HG03565 (cell line): ENCODE results near the gene GUCA2A.

Experiments
- ATAC-seq: cut with Tn5 transposase; IDR thresholded peaks from one replicate; pipeline ENCODE4 v1.9.1; 2021; ENCODE audit warnings: mild to moderate bottlenecking, moderate library complexity; ENCODE audit not compliant: unreplicated experiment

Gene GUCA2A

DNA sequence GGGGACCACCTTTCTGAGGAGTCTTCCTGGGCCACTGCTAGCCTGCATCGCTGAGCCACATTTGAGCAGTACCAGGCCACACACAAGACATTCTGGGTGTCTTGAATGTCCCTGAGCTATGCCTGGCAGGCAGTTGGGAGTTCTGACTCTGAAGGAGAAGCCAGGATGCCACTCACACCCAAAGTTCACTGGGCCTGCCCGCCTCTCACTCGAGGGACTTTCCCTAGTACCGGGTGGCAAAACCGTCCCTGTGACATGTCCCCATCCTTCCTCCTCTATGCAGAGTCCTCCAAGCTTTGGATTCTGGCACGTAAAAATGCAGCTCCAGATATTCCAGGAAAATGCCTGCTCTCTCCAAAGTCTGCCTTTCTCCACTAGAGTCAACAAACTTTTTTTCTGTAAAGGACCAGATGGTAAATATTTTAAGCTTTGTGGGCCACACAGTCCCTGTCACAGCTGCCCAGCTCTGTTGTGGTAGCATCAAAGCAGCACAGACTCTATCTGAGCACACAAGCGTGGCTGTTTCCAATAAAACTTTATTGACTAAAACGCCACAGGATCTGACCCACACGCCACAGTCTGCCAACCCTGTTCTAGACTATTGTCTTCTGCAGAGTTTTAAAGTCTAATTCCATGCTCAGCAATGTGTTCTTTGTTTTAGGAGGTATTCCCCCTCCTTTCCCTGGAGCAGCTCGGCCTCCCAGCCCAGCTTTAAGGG is 30.6 kb downstream of the GUCA2A start:
- no peak for ATAC-seq

DNA sequence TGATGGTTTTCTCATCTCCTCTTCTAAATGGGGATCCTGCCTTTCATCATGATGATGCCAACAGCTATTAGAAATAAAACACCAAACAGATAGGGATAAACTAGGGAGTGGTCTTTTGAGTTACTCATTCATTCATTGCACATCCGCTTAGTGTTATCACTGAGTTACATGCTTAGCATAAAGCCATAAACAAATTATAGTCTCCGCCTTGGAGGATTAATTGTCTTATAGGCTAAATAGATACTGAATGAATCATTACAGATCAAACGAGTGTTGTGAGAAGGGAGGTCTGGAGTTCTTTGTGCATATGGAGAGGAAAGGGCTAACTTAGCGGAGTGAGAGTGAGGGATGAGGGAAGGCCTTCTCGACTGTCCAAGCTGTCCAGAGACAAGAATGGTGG is 31.2 kb downstream of the GUCA2A start:
- ATAC-seq, result no peak

DNA sequence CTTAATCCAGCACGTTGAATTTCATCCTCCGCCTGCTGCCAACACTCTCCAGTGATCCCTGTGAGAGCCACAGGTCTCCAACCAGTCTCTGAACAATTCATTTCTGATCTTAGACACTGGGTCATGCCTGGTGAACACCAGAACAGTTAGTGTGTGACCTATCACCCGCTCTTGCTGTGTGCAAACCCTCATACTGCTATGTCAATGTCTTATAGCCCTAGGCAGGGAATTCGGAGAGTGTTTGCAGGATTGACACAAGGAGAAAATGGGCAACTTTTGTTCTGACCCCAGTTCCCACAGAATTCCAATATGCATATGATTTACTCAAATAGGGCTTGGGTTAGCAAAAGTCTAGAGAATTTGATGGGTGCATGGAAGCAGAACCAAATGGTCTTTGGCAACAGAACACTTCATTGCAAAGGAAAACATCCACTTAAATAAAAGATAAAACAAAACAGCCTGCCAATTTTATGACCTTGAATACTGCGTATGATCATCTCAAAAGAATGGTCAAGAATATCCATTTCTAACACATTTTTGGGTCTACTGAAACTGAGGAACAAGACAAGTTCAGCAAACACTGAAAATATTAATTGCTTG is 34.4 kb downstream of the GUCA2A start:
- no peak for ATAC-seq

DNA sequence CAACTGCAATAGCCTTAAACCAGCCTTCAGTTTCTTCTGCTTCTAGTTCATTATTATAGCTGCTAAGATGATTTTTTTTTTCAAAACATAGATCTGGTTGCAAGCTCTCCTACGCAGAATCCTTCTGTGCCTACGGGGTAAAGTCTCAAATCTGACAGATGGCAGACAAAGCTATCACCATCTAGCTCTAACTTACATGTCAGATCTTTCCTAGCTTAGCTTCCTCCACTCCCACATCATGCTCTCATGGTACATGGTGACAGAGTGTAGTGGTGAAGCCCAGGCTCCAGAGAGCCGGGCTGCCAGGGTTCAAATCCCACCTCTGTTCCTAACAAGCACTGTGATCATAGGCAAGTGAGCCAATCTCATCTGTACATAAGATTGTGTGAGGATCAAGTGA is 35.6 kb downstream of the GUCA2A start:
- no peak for ATAC-seq

DNA sequence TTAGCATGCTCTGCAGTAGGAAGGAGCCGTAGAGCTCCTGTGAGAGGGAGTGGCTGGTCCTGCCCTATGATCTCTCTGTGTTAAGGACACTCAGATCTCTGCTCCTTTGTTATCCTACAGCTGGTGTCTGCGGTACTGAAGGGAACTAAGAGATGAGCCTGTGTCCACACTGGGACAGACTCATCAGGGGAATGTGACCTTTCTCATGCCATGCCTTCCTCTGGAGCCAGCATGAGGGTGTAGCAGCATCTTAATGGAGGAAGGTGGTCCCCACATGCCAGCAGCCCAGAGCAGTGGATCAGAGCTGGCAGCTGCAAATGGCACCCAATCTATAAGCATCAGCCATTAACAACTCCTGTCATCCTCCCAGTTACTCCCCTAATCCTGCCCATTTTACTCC is 36.0 kb downstream of the GUCA2A start:
- no peak for ATAC-seq

DNA sequence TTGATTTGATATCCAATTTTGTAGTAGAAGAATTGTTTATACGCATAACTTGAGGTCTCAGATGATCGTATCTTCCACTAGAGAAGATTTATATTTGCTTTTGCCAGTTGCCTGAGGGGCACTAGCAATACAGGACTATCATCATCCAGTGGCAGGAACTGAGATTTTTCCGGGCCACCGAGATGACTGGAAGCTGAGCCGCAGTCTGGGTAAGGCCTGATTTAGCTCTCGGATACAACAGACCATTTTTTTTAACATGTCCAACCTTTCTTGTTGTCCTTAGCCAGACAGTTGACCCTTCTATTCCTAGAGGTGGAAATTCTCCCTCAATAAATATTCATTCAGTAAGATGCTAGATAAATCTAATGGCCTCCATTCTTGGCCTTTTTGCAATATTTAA is 36.8 kb downstream of the GUCA2A start:
- no peak for ATAC-seq

DNA sequence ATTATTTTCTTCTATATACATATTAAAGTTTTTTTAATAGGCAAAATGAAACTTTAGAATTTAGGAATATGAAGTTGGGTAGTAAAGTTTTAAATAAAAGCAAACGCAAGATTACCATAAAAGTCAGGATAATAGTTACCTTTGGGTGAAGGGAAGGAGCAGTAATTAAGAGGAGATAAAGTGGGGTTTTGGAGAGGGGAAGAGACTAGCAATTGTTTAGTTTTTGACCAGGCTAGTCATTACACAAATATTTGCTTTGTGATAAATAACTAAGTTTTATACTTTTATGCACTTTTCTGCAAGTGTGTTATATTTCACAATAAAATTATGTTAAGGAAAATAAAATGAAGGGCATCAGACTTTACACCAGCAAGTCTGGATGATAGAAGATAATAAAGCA is 39.0 kb downstream of the GUCA2A start:
- no peak for ATAC-seq

DNA sequence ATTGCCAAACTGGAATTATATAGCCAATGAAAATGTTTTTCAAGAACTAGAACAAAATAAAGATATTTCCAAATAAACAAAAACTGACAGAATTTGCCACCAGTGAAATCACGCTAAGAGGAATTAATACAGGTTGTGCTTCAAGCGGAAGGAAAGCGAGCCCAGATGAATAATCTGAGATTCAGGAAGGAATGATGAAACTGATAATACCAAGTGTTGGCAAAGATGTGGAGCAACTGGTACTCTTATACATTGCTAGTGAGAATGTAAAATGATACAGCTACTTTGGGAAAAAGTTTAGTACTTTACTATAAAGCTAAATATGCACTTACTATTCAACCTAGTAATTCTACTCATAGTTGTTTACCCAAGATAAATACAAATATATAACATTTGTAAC is 42.1 kb downstream of the GUCA2A start:
- ATAC-seq, result no peak

DNA sequence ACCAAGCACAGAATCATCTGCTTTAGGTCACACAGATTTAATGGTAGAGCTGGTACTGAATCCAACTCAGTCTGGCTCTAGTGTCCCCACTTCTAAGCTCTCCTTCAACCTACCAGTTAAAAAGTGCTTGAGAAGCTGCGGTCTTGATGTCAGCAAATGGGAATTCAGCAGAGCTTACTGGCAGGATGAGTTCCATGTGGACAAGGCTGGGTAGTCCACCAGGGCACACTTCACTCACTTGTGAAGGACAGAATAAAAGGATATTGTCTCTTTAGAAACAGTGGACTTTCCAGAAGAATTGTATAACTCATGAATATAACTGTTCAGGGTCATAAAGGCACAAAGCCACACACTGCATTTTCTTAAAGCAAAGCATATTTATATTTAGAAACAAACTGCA is 46.4 kb downstream of the GUCA2A start:
- no peak for ATAC-seq

DNA sequence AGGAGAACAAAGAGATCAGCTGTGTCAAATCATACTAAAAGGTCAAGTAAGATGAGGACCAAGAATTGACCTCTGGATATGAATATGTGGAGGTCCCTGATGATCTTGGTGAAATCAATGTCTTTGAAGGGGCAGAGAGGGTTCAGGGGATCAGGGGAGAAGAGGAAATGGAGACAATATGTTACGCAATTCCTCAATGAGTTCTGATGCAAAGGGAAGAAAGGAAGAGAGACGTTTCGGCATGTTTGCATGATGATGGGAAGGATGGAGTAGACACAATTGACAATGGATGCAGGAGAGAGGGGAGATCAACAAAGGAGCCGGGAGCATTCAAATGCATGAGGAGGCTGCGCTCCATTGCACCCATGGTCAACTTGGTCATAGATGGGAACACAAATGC is 47.3 kb downstream of the GUCA2A start:
- no peak for ATAC-seq

DNA sequence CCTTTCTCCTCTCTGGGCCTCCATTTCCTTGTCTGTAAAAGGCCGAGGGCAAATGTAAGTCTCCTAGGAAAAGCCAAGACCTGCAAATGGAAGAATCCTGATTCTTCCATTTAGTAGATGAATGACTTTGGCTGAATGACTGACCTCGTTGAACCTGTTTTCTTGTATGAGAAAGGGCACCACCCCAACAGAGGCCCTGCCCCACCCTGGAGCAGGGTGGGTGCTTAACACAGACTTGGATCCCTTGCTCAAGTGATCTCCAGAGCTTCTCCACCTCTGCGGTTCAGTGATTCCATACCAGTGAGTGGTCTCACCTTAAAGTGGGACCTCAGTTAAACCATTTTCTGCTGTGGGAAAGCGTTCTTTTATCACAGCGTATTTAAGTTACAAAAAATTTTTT is 50.3 kb downstream of the GUCA2A start:
- ATAC-seq, result no peak
